NCI-H2227 (cell line): ENCODE results near the gene SUPT3H.

Source experiments
- DNase-seq: peaks from one replicate; lab custom pipeline; 2025; ENCODE audit not compliant: unreplicated experiment; lab: John Stamatoyannopoulos, UW

The SUPT3H gene

DNA sequence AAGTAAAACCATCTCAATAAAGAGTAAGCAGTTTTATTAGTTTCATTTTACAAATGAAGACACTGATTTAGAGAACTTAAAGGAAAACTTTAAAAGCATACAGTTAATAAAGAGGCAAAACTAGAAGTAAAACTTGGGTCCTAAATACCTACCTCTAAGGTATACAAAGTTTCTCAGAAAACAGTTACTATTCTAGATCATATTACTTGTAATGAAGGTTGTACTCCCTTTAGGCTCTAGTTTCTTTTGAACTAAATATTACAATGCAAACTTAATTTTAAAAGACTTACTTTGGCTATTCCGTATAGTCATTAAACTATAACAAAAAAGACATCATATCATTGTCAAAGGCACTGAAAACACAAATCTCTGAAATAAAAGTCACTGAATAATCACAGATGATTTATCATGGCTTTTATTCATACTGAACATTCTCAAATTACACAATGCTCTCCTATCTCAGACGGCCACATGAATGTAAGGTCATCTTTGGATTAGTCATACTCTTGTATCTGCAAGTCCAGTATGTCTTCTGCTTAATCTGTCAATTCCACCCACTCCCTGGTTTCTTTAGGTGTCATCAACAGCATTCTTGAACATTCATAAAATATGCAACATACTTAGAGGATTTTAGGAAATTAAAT is 411.2 kb downstream of the SUPT3H start:
- no peak for DNase-seq

GRCh38 chr6:44965708-44966107 is 412.0 kb downstream of the SUPT3H start:
- DNase-seq = no peak

- no peak for DNase-seq
Measured at GRCh38 chr6:44960898-44961297, 416.8 kb downstream of the SUPT3H start.

GRCh38 chr6:44959651-44960050 is 418.1 kb downstream of the SUPT3H start:
- no peak for DNase-seq

DNA sequence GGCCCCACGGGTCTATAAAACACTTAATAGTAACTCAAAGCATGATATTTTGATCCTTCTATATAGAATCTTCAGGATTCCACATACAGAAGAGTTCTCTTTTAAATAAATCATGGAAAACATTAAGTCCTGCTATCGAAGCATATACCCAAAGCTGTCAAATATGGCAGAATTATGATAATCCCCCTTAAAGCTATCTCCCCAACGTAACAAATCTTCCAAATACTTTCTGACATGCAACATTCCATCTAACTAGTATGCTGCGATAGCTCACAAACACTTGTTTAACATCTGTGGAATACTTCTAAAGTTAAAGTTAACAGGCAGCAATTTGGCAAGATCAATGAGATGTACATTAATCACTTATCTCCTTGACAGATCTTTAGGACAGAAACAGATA is 420.6 kb downstream of the SUPT3H start:
- no peak for DNase-seq

DNA sequence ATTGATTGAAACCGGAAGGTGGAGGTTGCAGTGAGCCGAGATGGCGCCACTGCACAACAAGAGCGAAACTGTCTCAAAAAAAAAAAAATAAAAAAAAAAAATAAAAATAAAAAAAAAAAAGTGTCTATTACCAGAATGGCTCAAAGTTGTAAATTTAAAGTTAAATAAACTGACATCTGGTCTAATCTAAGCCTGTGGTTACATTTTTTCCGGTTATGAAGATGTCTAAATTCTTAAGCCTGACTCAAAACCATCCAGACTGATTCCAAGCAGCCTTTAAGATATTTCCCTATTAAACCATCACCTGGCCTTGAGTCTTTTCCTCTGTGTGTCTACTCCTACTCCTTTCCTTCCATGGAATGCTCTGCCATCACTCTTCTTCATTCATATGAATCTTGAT is 421.3 kb downstream of the SUPT3H start:
- no peak for DNase-seq

- no peak for DNase-seq
Measured at GRCh38 chr6:44955145-44955544, 422.6 kb downstream of the SUPT3H start.

GRCh38 chr6:44954281-44954680 is 423.5 kb downstream of the SUPT3H start:
- no peak for DNase-seq

- no peak for DNase-seq
Measured at GRCh38 chr6:44951253-44951747, 426.4 kb downstream of the SUPT3H start.

GRCh38 chr6:44949596-44950201 is 428.0 kb downstream of the SUPT3H start:
- no peak for DNase-seq

- DNase-seq = no peak
Measured at GRCh38 chr6:44943541-44943940, 434.2 kb downstream of the SUPT3H start.

DNA sequence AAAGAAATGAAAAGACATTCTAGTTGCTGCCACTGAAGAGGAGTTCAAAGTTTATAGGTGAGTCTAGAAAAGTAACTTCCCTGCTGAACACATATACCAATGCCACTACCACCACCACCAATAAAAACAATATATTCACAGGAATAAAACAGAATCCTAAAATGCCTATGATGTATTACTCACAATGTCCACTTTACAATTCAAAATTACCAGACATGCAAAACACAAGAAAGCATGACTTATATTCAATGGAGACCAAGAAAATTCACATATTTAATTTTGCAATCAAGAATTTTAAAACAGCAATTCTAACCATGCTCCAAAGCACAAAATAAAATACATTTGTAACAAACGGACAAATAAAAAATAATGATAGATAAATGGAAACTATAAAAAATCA is 434.9 kb downstream of the SUPT3H start:
- DNase-seq = no peak

DNA sequence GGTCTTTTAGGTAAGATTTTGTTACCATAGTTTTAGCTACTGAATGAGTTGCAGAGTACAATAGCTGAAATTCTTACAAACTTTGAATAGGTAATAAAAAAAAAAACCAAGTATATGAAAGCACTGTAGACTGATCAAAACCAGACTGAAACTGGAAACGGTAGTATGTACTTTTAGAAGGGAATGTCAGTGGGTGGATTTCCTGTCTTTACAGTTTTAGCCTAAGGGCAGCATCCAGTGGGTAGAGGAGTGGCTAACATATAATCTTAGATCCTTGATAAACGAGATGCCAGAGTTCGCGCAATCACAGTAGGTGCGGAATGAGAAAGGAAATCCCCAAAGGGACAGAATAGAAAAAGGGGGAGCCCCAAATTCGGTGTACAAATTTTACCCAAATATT is 435.5 kb downstream of the SUPT3H start:
- no peak for DNase-seq

GRCh38 chr6:44940367-44940766 is 437.4 kb downstream of the SUPT3H start:
- DNase-seq = no peak

GRCh38 chr6:44935693-44936300 is 441.9 kb downstream of the SUPT3H start:
- DNase-seq = no peak

DNA sequence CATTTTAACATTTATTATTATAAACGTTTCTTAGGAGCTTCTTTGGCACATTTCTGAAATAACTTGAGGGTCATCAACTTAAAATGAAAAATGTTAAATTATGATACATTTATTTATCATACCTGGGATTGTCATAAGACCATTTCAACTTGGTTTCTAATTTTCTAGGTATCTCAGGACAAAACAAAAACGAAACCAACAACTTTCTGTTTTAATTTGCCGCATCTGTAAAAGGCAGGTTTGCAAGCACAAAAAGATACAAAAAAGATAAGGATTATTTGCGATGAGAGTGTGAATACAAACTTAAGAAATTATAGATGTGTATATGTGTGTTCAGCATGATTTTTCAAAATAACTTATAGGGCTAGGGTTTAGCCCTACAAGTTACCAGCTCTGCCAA is 444.6 kb downstream of the SUPT3H start:
- no peak for DNase-seq

DNA sequence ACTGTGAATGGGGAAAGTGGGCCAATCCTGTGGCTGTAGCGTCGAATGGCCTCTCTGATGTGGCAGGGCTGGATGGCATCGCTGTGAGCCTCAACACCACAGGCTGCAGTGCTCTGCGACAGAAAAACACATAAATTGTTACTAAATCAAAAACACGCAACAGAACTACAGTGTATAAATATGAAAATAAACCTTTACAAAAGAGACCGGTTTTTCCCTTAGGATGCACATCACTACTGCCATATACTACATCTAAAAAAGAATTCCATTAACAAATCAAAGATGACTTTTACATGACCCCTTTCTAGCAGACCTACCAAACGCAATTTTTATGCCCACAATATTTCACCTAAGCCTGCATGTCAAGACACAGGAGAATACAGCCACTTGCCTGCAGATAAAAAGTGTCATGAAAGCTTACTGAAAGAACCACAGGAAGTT is 445.1 kb downstream of the SUPT3H start:
- no peak for DNase-seq

DNA sequence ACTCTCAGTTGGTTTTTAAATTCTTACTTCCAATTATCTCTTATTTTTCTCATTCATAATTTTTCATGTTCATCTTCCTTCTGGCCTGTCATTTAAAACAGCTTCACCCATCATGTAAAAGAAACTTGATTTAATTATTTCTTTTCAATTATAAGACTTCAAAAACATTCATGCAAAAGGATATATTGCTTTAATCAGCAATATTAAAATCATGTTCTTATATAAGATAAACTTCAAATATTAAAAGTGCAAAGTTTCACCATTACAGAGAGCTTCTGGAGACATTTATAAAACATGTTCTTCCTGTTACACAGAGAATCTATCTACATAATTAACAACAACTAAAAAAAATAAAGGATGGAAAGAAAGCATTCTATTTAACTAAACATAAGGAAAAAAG is 446.3 kb downstream of the SUPT3H start:
- DNase-seq = no peak

- no peak for DNase-seq
Measured at GRCh38 chr6:44926556-44926955, 451.2 kb downstream of the SUPT3H start.

DNA sequence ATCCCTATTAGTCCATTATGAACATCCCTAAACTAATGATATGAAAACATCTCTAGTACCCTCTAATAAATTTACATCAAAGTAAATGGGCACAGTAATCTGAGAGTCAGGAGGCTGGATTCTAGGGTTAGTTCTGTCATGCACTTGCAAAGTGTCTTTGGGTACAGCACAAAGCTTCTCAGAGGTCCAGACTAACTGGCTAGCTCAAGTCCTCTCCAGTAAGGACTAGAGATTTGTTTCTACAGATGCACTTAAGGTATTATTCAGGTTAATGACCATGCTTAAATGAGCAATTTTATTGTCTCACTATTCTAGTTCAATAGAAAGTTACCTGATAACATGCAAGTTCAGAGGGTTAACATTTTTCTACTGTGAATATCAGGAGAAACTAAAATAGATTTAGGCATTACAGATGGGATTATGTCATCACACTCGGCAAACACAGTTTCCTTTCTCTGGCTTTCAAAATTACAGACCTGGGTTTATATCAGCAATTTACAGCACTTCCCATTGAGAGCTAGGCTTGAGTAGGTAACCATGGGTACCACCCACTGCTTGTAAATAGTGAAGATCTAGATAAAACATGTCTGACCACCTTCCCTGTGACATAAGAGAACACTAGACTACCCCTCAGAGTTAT is 452.5 kb downstream of the SUPT3H start:
- DNase-seq = peak; percentile 78

GRCh38 chr6:44923444-44923843 is 454.3 kb downstream of the SUPT3H start:
- DNase-seq = no peak

DNA sequence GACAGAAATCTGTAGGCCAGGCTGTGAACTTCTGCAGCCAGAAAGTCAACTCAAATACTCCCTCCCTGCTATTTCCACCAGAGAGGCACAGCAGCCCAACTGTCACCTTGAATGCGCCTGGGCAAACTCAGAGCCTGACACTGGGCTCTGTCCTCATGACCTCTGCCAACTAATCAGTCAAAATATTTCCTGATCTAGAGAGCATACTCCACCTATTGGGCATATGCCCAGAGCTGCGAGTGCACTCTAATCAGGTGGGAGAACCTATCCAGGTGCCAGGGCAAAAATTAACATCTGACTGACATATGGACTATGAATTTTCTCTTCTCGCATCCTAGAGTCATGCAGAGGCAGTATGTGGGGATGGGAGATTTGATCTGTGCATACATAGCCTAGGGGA is 455.9 kb downstream of the SUPT3H start:
- no peak for DNase-seq
